ENCODE measurements around the gene TECPR2. TPM values are rescaled to one million over a fixed set of nuclear protein-coding genes. Genes with fewer than 3 reads are reported as not detected.

Gene TECPR2
- total and polyA plus RNA-seq, 5 experiments from 2014 or later, result 3.3 to 11.8 (median 5.4) TPM

DNA sequence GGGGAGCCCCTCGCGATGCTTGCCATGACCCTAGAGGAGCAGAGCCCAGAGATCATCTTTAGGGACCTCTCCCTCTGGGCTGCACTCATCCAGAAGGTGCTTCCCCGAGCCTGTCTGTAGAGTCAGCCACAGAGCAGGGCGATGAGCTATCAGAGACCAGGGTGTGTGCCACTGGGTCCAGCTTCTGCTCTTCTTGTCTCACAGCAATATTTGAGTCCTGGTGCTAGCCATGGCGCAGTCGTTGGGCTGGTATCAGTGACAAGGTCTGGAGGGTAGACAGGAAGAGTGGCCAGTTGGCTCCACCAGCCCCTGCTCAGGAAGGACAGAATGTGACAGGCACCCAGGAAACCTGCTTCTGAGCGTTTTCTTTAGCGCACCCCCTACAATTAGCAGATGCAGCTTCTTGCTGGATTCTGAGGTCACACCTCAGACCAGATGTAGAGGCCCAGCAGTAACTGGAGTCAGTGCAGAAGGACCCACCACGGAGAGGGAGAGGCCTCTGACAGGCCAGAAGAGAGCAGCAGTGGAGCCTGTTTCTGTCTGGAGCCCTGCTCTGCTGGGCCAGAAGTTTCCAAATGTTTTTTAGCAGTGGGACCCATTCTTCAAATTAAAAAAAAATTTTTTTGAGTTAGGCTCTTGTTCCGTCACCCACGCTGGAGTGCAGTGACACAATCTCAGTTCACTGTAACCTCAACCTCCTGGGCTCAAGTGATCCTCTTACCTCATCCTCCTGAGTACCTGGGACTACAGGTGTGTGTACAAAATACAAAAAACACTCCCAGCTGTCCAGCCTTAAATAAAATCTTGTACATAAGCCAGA, 123.2 kb downstream of the TECPR2 start:
- H3K9me3 Mint-ChIP-seq, result peaks cover 0 to 14% (median 4%) of the 10 kb centered on the region in 9 donors
- H3K4me3 Mint-ChIP-seq, result no peak overlapping the region
- no peaks in the 10 kb centered on the region for H3K27me3 Mint-ChIP-seq
- H3K4me1 Mint-ChIP-seq, result peaks cover 0 to 1% (median 0%) of the 10 kb centered on the region in 4 donors
- peaks cover 4 to 26% (median 20%) of the 10 kb centered on the region in 3 donors for H3K36me3 Mint-ChIP-seq
- DNase-seq, result no peak
- POLR2A ChIA-PET, result no interaction called here
- peak overlapping the region in 1 of 10 donors; percentile 15 for H3K27ac Mint-ChIP-seq
- no peak for ATAC-seq

DNA sequence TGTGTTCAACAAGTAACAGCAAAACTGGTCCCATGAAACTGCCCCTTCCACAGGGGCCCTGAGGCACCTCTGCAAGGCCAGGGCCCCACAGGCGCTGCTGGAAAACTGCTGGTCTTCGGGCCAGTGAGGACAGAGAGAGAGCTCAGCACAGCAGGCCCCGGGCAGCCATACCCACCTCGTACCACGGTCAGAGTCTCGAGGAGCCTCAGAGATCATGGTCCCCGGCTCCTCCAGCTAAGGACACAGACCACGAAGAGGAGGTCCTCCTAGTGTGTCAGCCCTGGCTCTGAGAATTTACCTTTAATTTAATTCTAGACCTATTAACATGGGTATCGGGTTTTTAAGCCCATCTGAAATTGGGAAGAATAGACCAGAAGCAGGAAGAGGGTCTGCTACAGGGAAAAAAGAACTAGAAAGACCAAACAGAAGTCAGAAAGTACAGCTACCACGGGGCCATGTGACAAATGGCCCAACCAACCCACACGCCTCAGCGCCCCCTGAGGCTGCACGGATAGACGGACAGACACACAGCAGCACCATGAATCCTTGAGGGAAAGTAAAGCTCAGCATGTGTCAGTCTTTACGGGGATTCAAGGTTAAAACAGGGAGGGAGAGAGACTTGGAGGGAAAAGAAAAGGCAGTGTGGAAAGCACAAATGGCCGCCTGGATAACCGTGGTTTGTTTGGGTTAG, 123.9 kb downstream of the TECPR2 start:
- DNase-seq, result no peak
- H3K36me3 Mint-ChIP-seq, result peaks cover 4 to 26% (median 18%) of the 10 kb centered on the region in 3 donors
- POLR2A ChIA-PET, result no interaction called here
- H3K9me3 Mint-ChIP-seq, result peaks cover 0 to 14% (median 4%) of the 10 kb centered on the region in 9 donors
- no peaks in the 10 kb centered on the region for H3K27me3 Mint-ChIP-seq
- H3K4me1 Mint-ChIP-seq, result peaks cover 0 to 1% (median 0%) of the 10 kb centered on the region in 4 donors
- H3K4me3 Mint-ChIP-seq, result no peak overlapping the region
- no peak for ATAC-seq
- H3K27ac Mint-ChIP-seq, result peak overlapping the region in 1 of 10 donors; percentile 72

- Mint-ChIP-seq H3K36me3 (peaks cover 4 to 23% (median 12%) of the 10 kb centered on the region in 3 donors), H3K4me3 (no peak overlapping the region), H3K9me3 (peaks cover 0 to 12% (median 4%) of the 10 kb centered on the region in 9 donors), H3K27me3 (no peaks in the 10 kb centered on the region), H3K27ac (peak overlapping the region in 1 of 10 donors; percentile 72), H3K4me1 (peaks cover 0 to 1% (median 0%) of the 10 kb centered on the region in 4 donors)
- POLR2A ChIA-PET, result no interaction called here
- ATAC-seq, result no peak
- no peak for DNase-seq
These were observed 124.5 kb downstream of the TECPR2 start for GRCh38 chr14:102487204-102487577.

DNA sequence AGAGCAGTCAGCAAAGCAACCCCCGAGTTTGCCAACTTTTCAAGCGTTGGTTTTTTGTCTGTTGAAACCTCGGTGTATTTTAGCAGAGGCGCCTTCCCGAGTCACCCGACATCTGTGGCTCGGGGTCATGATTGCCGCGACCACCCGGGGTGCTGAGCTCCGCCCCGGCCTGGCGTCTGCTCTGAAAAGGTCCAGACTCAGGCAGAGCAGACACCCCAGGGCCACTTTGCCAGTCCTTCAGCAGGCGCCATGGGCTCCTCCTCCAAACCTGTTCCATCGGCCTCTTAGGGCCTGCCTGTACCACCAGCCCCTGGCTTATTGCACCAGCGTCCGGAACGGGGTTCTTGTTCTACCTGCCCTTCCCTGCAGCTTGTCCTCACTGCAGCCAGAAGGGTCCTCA, 127.7 kb downstream of the TECPR2 start:
- Mint-ChIP-seq H3K9me3 (no peaks in the 10 kb centered on the region), H3K36me3 (peaks cover 0 to 13% (median 4%) of the 10 kb centered on the region in 3 donors), H3K4me1 (peaks cover 0 to 1% (median 0%) of the 10 kb centered on the region in 4 donors), H3K4me3 (no peak overlapping the region), H3K27me3 (no peaks in the 10 kb centered on the region), H3K27ac (no peak overlapping the region)
- ATAC-seq (no peak), DNase-seq (no peak)
- POLR2A ChIA-PET, result no interaction called here

DNA sequence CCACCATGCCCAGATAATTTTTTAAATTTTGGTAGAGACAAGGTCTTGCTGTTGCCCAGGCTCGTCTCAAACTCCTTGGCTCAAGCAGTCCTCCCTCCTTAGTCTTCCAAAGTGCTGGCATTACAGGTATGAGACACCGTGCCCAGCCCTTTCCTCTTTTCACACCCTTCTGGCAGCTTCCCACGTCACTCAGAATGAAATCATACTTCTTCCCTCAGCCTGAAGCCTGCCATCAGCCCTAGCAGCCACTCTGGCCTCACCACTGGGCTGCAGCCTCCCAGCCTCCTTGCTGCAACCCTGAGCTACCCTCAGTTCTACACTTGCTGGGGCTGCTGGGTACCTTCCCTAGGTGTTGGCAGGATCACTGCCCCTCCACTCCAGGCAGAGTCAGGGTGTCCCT, 128.6 kb downstream of the TECPR2 start:
- Mint-ChIP-seq H3K27me3 (no peaks in the 10 kb centered on the region), H3K27ac (no peak overlapping the region), H3K4me3 (no peak overlapping the region), H3K36me3 (peaks cover 0 to 9% (median 0%) of the 10 kb centered on the region in 3 donors), H3K4me1 (peaks cover 0 to 3% (median 0%) of the 10 kb centered on the region in 4 donors), H3K9me3 (no peaks in the 10 kb centered on the region)
- no peak for DNase-seq
- POLR2A ChIA-PET, result no interaction called here
- ATAC-seq, result no peak

DNA sequence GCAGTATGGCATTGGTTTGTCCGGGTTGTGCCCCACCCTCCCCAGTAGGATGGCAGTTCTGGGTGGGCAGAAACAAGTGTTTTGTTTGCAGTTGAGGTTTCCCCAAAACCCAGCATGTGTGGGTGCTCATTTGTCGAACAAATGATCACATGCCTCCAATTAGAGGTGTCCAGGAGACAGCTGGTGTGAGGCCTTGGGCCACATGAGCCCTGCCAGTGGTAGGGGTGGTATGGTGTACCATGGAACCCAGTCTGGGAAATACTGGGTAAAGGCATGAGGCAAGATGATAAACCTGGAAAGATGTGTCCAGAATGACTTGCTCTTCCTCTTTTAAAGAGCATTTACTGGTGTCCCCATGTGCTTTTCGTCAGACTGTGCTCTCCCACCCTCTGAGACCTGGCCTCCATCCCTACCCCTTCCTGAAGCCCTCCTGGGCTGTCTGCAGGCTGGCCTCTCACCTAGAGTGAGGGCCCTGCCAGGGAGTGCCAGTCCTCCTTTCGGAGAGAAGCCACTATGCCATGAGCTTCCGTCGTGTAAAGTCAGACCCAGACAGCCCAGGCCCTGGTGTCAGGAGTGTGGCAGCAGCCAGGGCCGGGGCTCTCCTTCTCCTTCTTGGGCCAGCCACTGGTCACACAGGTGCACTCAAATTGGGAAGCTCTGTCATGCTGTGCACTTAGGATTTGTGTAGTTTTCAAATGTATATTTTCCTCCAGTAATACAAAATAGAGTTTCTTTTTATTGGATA, 129.2 kb downstream of the TECPR2 start:
- POLR2A ChIA-PET, result no interaction called here
- Mint-ChIP-seq H3K27ac (no peak overlapping the region), H3K36me3 (peaks cover 0 to 3% (median 0%) of the 10 kb centered on the region in 3 donors), H3K27me3 (no peaks in the 10 kb centered on the region), H3K4me3 (no peak overlapping the region), H3K9me3 (no peaks in the 10 kb centered on the region), H3K4me1 (peaks cover 0 to 2% (median 0%) of the 10 kb centered on the region in 4 donors)
- DNase-seq (no peak), ATAC-seq (no peak)

DNA sequence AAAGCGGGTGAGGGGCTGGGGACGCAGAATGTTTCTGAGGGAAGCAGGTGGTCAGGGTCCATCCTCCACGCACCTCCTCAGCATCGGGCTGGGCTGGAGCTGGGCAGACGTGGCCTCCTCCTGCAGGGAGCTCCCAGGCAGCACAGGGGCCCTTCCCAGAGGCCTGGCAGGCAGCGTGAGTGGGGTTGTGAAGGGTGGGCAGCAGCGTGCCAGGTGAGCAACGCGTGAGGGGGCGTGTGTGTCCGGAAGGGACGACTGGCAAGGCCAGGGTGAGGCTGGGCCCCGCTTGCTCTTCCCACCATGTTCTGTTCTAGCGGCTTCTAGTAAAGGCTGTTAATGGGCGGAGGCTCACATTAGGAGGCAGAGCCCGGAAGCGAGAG, 129.8 kb downstream of the TECPR2 start:
- DNase-seq (no peak), ATAC-seq (no peak)
- H3K4me3 Mint-ChIP-seq, result no peak overlapping the region
- POLR2A ChIA-PET, result no interaction called here
- no peaks in the 10 kb centered on the region for H3K9me3 Mint-ChIP-seq
- peaks cover 0 to 5% (median 0%) of the 10 kb centered on the region in 3 donors for H3K36me3 Mint-ChIP-seq
- H3K4me1 Mint-ChIP-seq, result peaks cover 0 to 2% (median 0%) of the 10 kb centered on the region in 4 donors
- H3K27me3 Mint-ChIP-seq, result no peaks in the 10 kb centered on the region
- H3K27ac Mint-ChIP-seq, result peak overlapping the region in 2 of 10 donors; percentile 10 to 67

GRCh38 chr14:102493096-102493495, 130.4 kb downstream of the TECPR2 start:
- peak overlapping the region in 1 of 10 donors; percentile 67 for H3K27ac Mint-ChIP-seq
- peaks cover 0 to 2% (median 0%) of the 10 kb centered on the region in 4 donors for H3K4me1 Mint-ChIP-seq
- H3K9me3 Mint-ChIP-seq, result no peaks in the 10 kb centered on the region
- POLR2A ChIA-PET, result no interaction called here
- H3K27me3 Mint-ChIP-seq, result no peaks in the 10 kb centered on the region
- no peak overlapping the region for H3K4me3 Mint-ChIP-seq
- ATAC-seq (no peak), DNase-seq (no peak)
- H3K36me3 Mint-ChIP-seq, result peaks cover 0 to 7% (median 0%) of the 10 kb centered on the region in 3 donors

- DNase-seq (no peak), ATAC-seq (no peak)
- H3K9me3 Mint-ChIP-seq, result no peaks in the 10 kb centered on the region
- H3K4me3 Mint-ChIP-seq, result no peak overlapping the region
- H3K27ac Mint-ChIP-seq, result no peak overlapping the region
- H3K36me3 Mint-ChIP-seq, result peaks cover 0 to 9% (median 0%) of the 10 kb centered on the region in 3 donors
- POLR2A ChIA-PET, result no interaction called here
- no peaks in the 10 kb centered on the region for H3K27me3 Mint-ChIP-seq
- H3K4me1 Mint-ChIP-seq, result peaks cover 0 to 2% (median 0%) of the 10 kb centered on the region in 4 donors
These were observed 130.8 kb downstream of the TECPR2 start for GRCh38 chr14:102493585-102493984.

DNA sequence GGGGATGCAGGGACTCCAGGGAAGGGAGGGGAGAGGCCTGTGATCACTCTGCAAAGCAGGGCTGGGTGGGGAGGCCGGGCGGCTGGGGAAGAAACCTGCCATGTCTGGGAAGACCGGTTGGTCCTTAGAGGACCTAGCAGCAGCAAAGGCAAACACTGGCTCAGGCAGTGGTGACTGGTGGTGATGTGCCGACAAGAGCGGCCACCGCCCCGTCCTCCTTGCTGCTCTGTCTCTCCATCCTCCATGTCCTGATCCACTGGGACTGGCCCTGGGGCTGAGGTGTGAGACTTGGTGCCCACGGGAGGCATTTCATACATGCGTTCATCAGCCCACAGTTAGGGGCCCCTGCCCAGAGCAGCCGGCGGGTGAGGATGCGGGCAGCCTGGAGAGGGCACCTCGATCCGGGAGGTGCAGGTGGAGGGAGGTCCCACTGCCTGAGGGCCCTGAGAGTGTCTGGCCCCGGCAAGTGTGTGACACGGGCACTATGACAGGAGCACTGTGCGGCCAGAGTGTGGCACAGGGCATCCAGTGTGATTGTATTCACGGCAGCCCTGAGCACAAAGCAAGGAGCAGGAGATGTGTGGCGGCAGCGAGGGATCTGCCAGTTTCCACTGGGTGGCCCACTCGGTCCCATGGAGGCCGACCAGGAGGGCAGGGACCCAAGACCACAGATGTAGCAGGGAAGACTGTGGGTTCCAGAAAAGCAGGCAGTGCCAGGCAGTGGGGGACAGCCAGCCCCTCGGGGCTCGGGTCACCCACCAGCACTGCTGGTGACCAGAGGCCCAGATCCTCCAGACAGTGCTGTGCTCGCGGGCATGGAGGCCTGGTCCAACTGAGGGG, 133.0 kb downstream of the TECPR2 start:
- Mint-ChIP-seq H3K9me3 (no peaks in the 10 kb centered on the region), H3K27me3 (no peaks in the 10 kb centered on the region), H3K4me1 (peaks cover 0 to 8% (median 5%) of the 10 kb centered on the region in 4 donors), H3K27ac (no peak overlapping the region), H3K4me3 (no peak overlapping the region), H3K36me3 (peaks cover 0 to 13% (median 0%) of the 10 kb centered on the region in 3 donors)
- POLR2A ChIA-PET, result no interaction called here
- ATAC-seq (no peak), DNase-seq (no peak)

- peaks cover 0 to 10% (median 5%) of the 10 kb centered on the region in 4 donors for H3K4me1 Mint-ChIP-seq
- ATAC-seq (no peak), DNase-seq (no peak)
- H3K27ac Mint-ChIP-seq, result no peak overlapping the region
- no peaks in the 10 kb centered on the region for H3K27me3 Mint-ChIP-seq
- no peaks in the 10 kb centered on the region for H3K9me3 Mint-ChIP-seq
- no peak overlapping the region for H3K4me3 Mint-ChIP-seq
- H3K36me3 Mint-ChIP-seq, result peaks cover 0 to 11% (median 0%) of the 10 kb centered on the region in 3 donors
- POLR2A ChIA-PET, result no interaction called here
These were observed 133.6 kb downstream of the TECPR2 start for GRCh38 chr14:102496331-102496691.

Measured in naive thymus-derived CD8-positive, alpha-beta T cell (primary cell).